ENCODE results near the gene MIEF2. TPM values are rescaled to one million over a fixed set of nuclear protein-coding genes. Genes with fewer than 3 reads are reported as not detected.
A peak's percentile ranks its signal among the peaks of the same experiment; 100 is the strongest.

Gene MIEF2
- total RNA-seq, 4 donors from 2014 or later = 2.9 to 9.5 (median 5.7) TPM

GRCh38 chr17:18259621-18260331 is 686 bp upstream of the MIEF2 start:
- no peak for TF ChIP-seq CTCF (IDR thresholded peaks at IDR 0.05)
- ATAC-seq (ENCODE audit: low FRiP score) (no peak), DNase-seq (ENCODE audit: low spot score) (no peak)

- no peak for TF ChIP-seq CTCF (IDR thresholded peaks at IDR 0.05)
- DNase-seq (ENCODE audit: low spot score) = peak; percentile 38
- peak; percentile 53 for ATAC-seq (ENCODE audit: low FRiP score)
These were observed 669 bp downstream of the MIEF2 start for GRCh38 chr17:18261146-18261515.

- TF ChIP-seq CTCF (IDR thresholded peaks at IDR 0.05) = no peak
These were observed 1.2 kb downstream of the MIEF2 start for GRCh38 chr17:18261659-18262058.

GRCh38 chr17:18262111-18262510 is 1.6 kb downstream of the MIEF2 start:
- DNase-seq (ENCODE audit: low spot score) = no peak
- no peak for ATAC-seq (ENCODE audit: low FRiP score)
- no peak for TF ChIP-seq CTCF (IDR thresholded peaks at IDR 0.05)

More at GRCh38 chr17:18261659-18262058, 1.2 kb downstream of the MIEF2 start:
- DNase-seq (ENCODE audit: low spot score) (no peak), ATAC-seq (ENCODE audit: low FRiP score) (no peak)

GRCh38 chr17:18262641-18263040 is 2.2 kb downstream of the MIEF2 start:
- ATAC-seq (ENCODE audit: low FRiP score) (no peak), DNase-seq (ENCODE audit: low spot score) (no peak)
- no peak for TF ChIP-seq CTCF (IDR thresholded peaks at IDR 0.05)

- ATAC-seq (ENCODE audit: low FRiP score) (no peak), DNase-seq (ENCODE audit: low spot score) (no peak)
- no peak for TF ChIP-seq CTCF (IDR thresholded peaks at IDR 0.05)
These were observed 3.6 kb downstream of the MIEF2 start for GRCh38 chr17:18263885-18264682.
